ENCODE results near the gene GPI. TPM values are rescaled to one million over a fixed set of nuclear protein-coding genes. Genes with fewer than 3 reads are reported as not detected.

Gene GPI
- polyA plus RNA-seq, 1 donor (not counting 4 experiments of a cell fraction or from before 2014, with no cell fraction given) = 123 TPM

DNA sequence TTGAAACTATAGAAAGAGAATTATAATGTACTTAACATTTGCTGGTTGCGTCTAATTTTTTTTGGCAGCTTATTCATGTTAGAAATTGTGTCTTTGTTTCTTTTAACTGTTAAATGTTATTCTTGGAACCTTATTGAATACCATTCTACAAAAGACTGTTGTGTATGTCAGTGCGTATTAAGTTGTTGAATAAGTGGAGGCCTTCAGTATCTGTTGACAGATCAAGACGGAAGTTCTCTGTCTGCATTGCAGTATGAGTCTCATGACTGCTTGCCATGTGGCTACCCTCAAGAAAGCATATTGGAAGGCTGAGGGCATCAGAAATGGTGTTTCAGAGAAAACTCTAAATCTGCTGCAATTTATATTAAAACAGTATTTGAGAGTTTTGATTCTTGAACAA is 71.7 kb downstream of the GPI start:
- no peaks in the 10 kb centered on the region for H3K27me3 ChIP-seq (ENCODE audit: control insufficient read depth, extremely low read depth, insufficient read depth, low read length)
- no peak overlapping the region for H3K4me3 ChIP-seq (ENCODE audit: control insufficient read depth in 2 of 3, extremely low read depth in 1 of 3, insufficient read depth in 2 of 3, low read depth in 1 of 3, low read length in 3 of 3)
- FAIRE-seq (no peak), DNase-seq (ENCODE audit: low read depth, low spot score) (no peak)
- H3K79me2 ChIP-seq (ENCODE audit: control insufficient read depth, insufficient read depth, low read length) = peaks cover 49% of the 10 kb centered on the region
- no peaks in the 10 kb centered on the region for H3K9me3 ChIP-seq (ENCODE audit: control insufficient read depth, low read depth, low read length)
- no peaks in the 10 kb centered on the region for H3K4me1 ChIP-seq (ENCODE audit: control insufficient read depth, extremely low read depth, insufficient read depth, low read length)
- no peak overlapping the region for H2AFZ ChIP-seq (ENCODE audit: control insufficient read depth, low read length)
- H4K20me1 ChIP-seq (ENCODE audit: control insufficient read depth, extremely low read depth, insufficient read depth, low read length) = no peaks in the 10 kb centered on the region
- H3K36me3 ChIP-seq (ENCODE audit: control insufficient read depth in 2 of 2, extremely low read depth in 1 of 2, insufficient read depth in 2 of 2, low read length in 2 of 2) = peaks cover 5 to 46% of the 10 kb centered on the region in 2 experiments
- H3K27ac ChIP-seq (ENCODE audit: control insufficient read depth, insufficient read depth, low read length) = no peak overlapping the region
- dilution Hi-C loops (cut with MboI; ENCODE audit: extremely low pct_ligation_motif_present, low sequenced_read_pairs) = no loop called here
- H3K4me2 ChIP-seq (ENCODE audit: control insufficient read depth, extremely low read depth, insufficient read depth, low read depth, low read length) = no peak overlapping the region
- H3K9ac ChIP-seq (ENCODE audit: control insufficient read depth, extremely low read depth, insufficient read depth, low read length) = no peak overlapping the region
- TF ChIP-seq, protein P1, sequence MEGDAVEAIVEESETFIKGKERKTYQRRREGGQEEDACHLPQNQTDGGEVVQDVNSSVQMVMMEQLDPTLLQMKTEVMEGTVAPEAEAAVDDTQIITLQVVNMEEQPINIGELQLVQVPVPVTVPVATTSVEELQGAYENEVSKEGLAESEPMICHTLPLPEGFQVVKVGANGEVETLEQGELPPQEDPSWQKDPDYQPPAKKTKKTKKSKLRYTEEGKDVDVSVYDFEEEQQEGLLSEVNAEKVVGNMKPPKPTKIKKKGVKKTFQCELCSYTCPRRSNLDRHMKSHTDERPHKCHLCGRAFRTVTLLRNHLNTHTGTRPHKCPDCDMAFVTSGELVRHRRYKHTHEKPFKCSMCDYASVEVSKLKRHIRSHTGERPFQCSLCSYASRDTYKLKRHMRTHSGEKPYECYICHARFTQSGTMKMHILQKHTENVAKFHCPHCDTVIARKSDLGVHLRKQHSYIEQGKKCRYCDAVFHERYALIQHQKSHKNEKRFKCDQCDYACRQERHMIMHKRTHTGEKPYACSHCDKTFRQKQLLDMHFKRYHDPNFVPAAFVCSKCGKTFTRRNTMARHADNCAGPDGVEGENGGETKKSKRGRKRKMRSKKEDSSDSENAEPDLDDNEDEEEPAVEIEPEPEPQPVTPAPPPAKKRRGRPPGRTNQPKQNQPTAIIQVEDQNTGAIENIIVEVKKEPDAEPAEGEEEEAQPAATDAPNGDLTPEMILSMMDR (optimal IDR thresholded peaks at IDR 0.05 in 1 of 3, IDR thresholded peaks at IDR 0.05 in 1 of 3, conservative IDR thresholded peaks at IDR 0.05 in 1 of 3; ENCODE audit: extremely low read depth in 1 of 3, insufficient read depth in 2 of 3, low read length in 3 of 3) = no peak
- TF ChIP-seq EZH2 (IDR thresholded peaks at IDR 0.05; ENCODE audit: low read length) = no peak
- peaks cover 3% of the 10 kb centered on the region for H3K9me1 ChIP-seq (ENCODE audit: control insufficient read depth, extremely low read depth, insufficient read depth, low read length)

DNA sequence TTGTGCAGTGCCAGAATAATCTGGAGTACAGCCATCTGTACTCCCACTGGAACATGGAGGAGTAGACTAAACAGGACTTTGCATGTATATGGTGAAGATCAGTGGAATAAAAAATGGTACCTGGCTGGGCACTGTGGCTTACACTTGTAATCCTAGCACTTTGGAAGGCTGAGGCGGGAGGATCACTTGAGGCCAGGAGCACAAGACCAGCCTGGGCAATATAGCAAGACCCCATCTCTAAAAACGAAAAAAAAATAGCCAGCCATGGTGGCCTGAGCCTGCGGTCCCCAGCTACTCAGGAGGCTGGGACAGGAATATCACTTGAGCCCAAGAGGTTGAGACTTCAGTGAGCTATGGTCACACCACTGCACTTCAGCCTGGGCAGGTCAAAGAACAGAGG is 83.2 kb downstream of the GPI start:
- no peaks in the 10 kb centered on the region for H3K4me1 ChIP-seq (ENCODE audit: control insufficient read depth, extremely low read depth, insufficient read depth, low read length)
- peaks cover 3% of the 10 kb centered on the region for H4K20me1 ChIP-seq (ENCODE audit: control insufficient read depth, extremely low read depth, insufficient read depth, low read length)
- H3K9me3 ChIP-seq (ENCODE audit: control insufficient read depth, low read depth, low read length) = no peaks in the 10 kb centered on the region
- H3K79me2 ChIP-seq (ENCODE audit: control insufficient read depth, insufficient read depth, low read length) = no peaks in the 10 kb centered on the region
- no peaks in the 10 kb centered on the region for H3K27me3 ChIP-seq (ENCODE audit: control insufficient read depth, extremely low read depth, insufficient read depth, low read length)
- FAIRE-seq (no peak), DNase-seq (ENCODE audit: low read depth, low spot score) (no peak)
- no peak overlapping the region for H3K9ac ChIP-seq (ENCODE audit: control insufficient read depth, extremely low read depth, insufficient read depth, low read length)
- H3K9me1 ChIP-seq (ENCODE audit: control insufficient read depth, extremely low read depth, insufficient read depth, low read length) = no peaks in the 10 kb centered on the region
- H3K4me3 ChIP-seq (ENCODE audit: control insufficient read depth in 2 of 3, extremely low read depth in 1 of 3, insufficient read depth in 2 of 3, low read depth in 1 of 3, low read length in 3 of 3) = no peak overlapping the region
- no peak overlapping the region for H2AFZ ChIP-seq (ENCODE audit: control insufficient read depth, low read length)
- H3K27ac ChIP-seq (ENCODE audit: control insufficient read depth, insufficient read depth, low read length) = no peak overlapping the region
- no peak overlapping the region for H3K4me2 ChIP-seq (ENCODE audit: control insufficient read depth, extremely low read depth, insufficient read depth, low read depth, low read length)
- peaks cover 15 to 29% of the 10 kb centered on the region in 2 experiments for H3K36me3 ChIP-seq (ENCODE audit: control insufficient read depth in 2 of 2, extremely low read depth in 1 of 2, insufficient read depth in 2 of 2, low read length in 2 of 2)
- TF ChIP-seq EZH2 (IDR thresholded peaks at IDR 0.05; ENCODE audit: low read length) = no peak
- TF ChIP-seq, protein P1 (optimal IDR thresholded peaks at IDR 0.05 in 1 of 3, IDR thresholded peaks at IDR 0.05 in 1 of 3, conservative IDR thresholded peaks at IDR 0.05 in 1 of 3; ENCODE audit: extremely low read depth in 1 of 3, insufficient read depth in 2 of 3, low read length in 3 of 3) = no peak
- dilution Hi-C loops (cut with MboI; ENCODE audit: extremely low pct_ligation_motif_present, low sequenced_read_pairs) = no loop called here

Other genes with a start within 250 kb of the GPI start
- 77.8 to 103 TPM (median 78.4 TPM) in 3 replicates for gene LSM14A, start 192.7 kb upstream of the GPI start, polyA plus RNA-seq
- gene GARRE1, start 110.6 kb upstream of the GPI start, polyA plus RNA-seq = 4.9 to 5.7 TPM (median 5.1 TPM) in 3 replicates
- 16.0 to 23.8 TPM (median 22.0 TPM) in 3 replicates for gene PDCD2L, start 39.2 kb downstream of the GPI start, polyA plus RNA-seq
- 85.1 to 161 TPM (median 89.7 TPM) in 3 replicates for gene UBA2, start 63.2 kb downstream of the GPI start, polyA plus RNA-seq
- 13.2 to 17.7 TPM (median 14.5 TPM) in 3 replicates for gene WTIP, start 116.6 kb downstream of the GPI start, polyA plus RNA-seq